Measurements from ENCODE around the gene TULP4.
"Not testable (repeated sequence)": the region's sequence is repeated elsewhere in the genome, so short reads cannot be mapped to it uniquely, and the experiment has no call there.

The TULP4 gene

GRCh38 chr6:158431560-158431959, 119.3 kb downstream of the TULP4 start:
- no peak for DNase-seq

DNA sequence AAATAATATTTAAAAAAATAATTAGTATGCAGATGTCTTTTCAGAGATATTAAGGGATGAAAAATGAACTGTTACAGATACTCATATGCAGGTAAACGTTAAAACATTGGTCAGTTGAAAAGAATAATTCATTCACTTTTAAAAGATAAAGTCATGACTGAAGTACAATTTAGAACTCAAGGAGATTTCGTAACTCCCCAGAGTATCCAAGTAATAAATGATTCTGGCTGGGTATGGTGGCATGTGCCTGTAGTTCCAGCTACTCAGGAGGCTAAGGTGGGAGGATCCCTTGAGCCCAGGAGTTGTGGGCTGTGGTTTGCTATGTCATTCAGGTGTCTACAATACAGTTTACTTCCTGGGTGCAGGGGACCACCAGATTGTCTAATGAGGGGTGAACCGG, 125.3 kb downstream of the TULP4 start:
- no peak for DNase-seq

- DNase-seq, result no peak
These were observed 126.0 kb downstream of the TULP4 start for GRCh38 chr6:158438226-158438625.

DNA sequence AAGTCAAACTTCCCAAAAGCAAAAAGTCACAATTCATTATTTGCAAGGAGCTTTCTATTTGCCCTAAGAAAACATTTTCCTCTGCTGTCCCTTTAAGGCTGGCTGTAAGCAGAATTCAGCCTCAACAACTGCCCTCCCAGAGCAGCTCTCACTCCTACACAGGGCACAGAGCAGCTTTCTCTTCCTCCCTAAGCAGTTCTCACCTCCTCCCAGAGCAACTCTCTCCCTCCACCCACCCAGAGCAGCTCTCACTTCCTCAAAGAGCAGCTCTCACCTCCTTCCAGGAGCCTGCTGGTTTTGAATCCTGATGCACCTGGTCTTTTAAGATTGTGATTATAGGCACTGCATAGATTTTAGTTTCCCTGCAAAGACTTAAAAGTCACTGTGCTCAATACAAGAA, 127.0 kb downstream of the TULP4 start:
- no peak for DNase-seq

- DNase-seq, result no peak
These were observed 129.5 kb downstream of the TULP4 start for GRCh38 chr6:158441716-158442215.

DNA sequence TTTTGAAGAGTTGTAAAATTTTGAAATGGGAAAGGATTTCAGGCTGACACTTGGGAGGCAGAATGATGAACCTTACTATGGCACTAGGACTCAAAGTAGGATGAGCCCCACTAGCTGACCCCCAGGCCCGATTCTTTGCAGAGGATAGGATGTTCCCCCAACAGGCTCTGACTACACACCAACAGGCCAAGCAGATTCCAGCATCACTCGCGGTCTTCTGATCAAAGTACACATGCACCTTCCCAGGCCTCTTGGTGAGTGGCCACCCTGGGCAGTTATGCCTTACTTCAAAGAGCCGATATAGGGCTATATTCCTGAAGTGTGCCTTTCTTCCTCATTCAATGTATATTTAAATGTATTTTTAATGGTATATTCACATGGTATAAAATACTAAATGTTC, 130.0 kb downstream of the TULP4 start:
- DNase-seq, result no peak

DNA sequence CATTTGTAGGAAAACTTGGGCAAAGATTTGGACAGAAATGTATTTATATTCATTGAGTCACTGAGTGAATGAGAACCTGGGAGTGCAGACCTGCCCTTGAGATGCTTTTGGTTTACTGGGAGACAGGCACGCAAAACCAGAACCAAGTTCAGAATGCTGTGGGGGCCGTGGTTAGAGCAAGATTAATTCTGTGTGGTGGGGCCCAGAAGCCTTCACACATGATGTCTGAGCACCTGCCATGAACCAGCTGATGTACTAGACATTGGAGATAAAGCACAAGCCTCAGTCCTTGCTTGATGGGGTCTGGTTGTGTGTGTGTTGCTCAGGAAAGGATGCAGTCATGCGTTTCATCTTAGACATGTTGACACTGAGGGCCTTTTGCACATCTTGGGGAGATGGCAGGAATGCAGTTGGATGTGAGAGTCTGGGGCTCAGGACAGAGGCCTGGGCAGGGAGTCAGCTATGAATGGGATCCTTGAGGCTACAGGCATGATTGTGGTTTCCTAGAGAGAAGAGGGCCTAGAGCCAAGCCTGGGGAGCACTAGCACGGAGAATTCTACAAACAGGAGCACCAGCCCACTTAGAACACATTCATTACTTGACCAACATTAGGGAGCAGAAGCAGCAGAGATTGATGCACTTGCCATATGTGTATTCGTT, 133.3 kb downstream of the TULP4 start:
- no peak for DNase-seq

DNA sequence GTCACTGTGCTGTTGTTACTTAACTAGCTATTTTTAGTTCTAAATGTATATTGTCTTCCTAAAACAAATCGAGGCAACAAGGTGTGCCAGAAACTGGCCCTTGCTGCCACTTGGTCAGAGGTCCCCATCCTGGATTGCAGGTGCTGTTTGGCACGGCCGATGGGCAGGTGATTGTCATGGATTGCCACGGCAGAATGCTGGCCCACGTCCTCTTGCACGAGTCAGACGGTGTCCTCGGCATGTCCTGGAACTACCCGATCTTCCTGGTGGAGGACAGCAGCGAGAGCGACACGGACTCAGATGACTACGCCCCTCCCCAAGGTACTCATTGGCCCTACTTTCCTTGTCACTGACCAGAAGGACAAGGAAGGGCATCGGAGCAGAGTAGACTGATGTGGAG, 136.6 kb downstream of the TULP4 start:
- no peak for DNase-seq

DNA sequence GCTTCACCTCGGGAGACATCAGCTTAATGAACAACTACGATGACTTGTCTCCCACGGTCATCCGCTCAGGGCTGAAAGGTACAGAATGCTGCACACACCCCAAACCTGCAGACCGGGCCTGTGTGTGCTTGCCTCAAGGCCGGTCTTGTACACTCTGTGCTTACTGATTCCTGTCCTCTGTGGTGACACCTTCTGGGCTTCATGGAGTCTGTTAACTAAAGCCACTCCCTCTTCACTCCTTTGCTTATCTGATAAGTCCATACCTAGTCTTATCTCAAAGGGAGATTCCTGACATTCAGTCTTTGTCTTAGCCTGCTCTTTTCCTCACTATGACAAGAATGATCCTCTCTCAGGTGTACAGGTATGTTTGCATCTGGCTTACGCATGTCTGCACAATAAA, 139.9 kb downstream of the TULP4 start:
- DNase-seq, result no peak

- peak; percentile 11 for DNase-seq
These were observed 144.9 kb downstream of the TULP4 start for GRCh38 chr6:158457131-158457530.

DNA sequence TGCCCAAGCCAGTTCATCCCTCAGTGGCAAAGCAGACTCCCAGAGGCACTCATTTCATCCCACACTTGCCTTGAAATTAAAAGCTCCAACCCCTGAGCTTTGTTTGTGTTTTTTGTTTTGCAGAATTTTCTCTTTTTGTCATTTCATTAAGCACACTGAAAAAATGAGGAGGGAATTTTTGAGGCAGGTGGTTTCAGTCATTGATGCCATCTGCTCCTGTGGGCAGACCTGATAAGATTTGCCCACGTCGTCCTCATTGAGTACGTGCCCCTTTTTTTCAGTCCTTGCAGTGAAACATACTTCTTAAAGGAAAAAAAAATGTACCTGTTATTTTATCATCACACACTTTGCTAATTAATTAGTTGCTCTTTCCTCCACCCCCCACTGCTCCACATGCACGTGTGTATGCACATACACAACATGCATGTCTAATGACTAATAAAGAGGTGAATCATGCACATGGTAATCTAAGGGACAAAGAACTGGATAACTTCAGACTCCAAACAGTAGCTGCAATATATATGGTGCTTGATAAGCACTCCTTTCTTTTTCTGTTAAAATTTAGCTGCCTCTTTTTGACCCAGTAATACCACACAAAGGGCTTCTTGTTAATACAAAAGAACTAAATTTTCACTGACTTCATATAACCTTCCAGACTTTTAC, 145.5 kb downstream of the TULP4 start:
- peak; percentile 46 for DNase-seq

GRCh38 chr6:158459726-158460125, 147.5 kb downstream of the TULP4 start:
- no peak for DNase-seq

GRCh38 chr6:158460602-158461169, 148.4 kb downstream of the TULP4 start:
- peak; percentile 84 for DNase-seq

- DNase-seq, result no peak
These were observed 149.7 kb downstream of the TULP4 start for GRCh38 chr6:158461954-158462353.

DNA sequence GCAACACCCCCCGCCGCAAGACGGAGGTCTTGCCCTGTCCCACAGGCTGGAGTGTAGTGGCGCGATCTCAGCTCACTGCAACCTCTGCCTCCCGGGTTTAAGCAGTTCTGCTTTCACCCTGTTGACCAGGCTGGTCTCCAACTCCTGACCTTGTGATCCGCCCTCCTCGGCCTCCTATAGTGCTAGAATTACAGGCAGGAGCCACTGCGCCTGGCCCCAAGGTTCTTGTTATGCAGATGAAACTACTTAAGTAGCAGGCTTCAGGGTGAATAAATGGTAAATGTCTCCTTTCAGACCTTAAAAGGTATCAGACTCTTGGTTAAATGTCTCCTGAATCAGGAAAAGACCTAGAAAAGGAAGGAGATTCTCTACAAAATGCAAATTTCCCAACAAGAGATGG, 152.2 kb downstream of the TULP4 start:
- DNase-seq, result no peak

GRCh38 chr6:158465257-158465656, 153.0 kb downstream of the TULP4 start:
- DNase-seq, result no peak

GRCh38 chr6:158465747-158466146, 153.5 kb downstream of the TULP4 start:
- no peak for DNase-seq

DNA sequence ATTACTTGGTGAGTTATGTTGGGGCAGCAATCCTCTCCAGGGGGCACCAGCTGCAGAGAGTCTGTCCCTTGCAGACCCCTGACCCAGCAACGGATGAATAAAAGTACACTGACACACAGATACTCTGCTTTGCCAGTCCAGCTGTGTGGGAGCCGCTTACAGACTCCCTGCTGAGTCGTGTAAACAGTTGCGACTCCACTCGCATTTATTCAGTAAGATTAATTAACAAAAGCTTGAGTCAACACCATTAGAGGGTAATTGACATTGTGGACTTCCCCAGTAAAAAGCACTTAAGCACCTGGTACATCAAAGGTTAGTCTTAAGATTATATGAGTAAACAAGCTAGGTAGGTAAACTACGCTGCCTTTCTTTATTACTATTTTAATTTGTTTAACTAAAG, 155.7 kb downstream of the TULP4 start:
- DNase-seq, result no peak

DNA sequence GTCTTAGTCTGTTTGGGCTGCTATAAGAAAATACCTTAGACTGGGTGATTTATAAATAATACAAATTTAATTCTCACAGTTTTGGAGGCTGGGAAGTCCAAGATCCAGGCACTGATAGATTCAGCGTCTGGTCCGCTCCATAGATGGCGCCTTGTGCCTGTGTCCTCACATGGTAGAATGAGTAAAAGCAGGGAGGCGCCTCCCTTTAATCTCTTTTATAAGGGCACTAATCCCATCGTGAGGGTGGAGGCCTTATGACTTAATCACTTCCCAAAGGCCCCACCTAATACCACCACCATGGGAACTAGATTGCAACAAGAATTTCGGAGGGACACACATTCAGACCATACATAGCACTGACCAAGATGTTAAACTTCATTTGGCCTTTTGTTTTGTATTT, 156.4 kb downstream of the TULP4 start:
- no peak for DNase-seq

DNA sequence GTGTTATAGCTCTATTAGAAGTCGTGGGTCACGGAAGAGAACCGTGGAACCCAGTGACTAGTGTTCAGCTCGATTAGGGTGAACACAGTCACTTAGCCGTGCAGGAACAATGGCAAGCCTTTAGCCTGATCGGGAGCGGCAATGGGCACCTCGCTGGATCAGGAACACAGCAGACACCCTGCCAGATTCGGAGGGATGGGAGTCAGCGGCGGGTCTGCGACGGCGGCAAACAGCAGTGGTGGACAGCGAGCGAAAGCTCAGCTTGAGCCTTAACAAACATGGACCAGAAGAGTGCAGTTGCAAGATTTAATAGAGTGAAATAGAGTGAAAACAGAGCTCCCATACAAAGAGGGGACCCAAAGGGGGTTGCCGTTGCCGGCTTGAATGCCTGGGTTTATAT, 157.8 kb downstream of the TULP4 start:
- DNase-seq, result not testable (repeated sequence)

DNA sequence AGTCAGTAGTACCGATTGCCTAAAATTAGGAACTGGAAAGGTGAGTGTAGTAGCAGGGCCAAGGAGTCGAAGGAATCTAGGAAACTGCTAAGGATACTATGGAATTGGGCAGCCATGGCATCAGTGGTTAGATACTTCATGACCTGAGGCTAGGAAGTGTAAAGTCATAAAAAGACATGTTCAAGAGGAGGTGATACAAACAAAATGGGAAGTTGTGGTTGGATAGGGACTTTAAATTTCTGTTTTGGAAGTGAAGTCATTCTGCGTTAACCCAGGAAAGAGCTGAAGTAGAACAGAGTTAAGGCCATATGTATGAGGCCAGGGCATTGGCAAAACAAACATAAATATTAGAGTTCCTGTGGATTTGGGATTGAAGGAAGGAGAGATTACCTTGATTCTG, 159.1 kb downstream of the TULP4 start:
- DNase-seq, result no peak

- DNase-seq, result no peak
These were observed 160.2 kb downstream of the TULP4 start for GRCh38 chr6:158472447-158472846.

DNA sequence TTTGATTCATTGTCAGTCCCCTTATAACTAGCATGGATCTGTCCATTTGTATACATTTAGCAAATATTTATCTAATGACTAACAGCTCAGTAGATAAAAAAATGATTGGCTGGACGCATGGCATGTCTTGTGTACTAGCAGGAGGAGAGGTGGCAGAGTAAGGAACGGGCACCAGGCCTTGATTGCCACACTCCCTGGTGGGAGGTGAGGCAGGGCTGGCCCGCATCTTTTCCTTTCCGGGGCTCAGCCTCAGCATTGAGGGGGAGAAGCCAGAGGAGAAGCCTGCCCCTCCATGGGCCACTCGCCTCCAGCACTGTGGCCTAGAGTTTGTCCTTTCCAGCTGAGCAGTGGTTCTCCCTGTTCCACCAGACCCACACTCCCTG, 162.7 kb downstream of the TULP4 start:
- peak; percentile 68 for DNase-seq

All from fibroblast of skin of right quadriceps (primary cell).